PC-9 (cell line): Measurements from ENCODE around the gene ZBTB1. TPM values are rescaled to one million over a fixed set of nuclear protein-coding genes. Genes with fewer than 3 reads are reported as not detected.

Experiments used
- BruUV-seq: library from RNA; stranded (reverse); fragments of 400-500 nt; replicated peaks from 2 replicates; lab custom pipeline; 2021; lab: Mats Ljungman, UMichigan
- CTCF ChIA-PET: fragments of 300-600 bp; sonication (Branson Sonifier 250); formaldehyde crosslinking; loops from one replicate; lab custom pipeline; 2022; ENCODE audit warnings: antibody characterized with exemption; lab: Charles Lee
- POLR2A ChIA-PET: fragments of 300-600 bp; sonication (Branson Sonifier 250); formaldehyde crosslinking; loops from one replicate; lab custom pipeline; 2022; ENCODE audit warnings: antibody characterized with exemption; ENCODE audit not compliant: unreplicated experiment; lab: Charles Lee
- DNase-seq, 2 experiments: peaks; one replicate each; pipeline versions ENCODE4 v3.0.0 to v3.0.0-alpha.2; 2015 to 2022; ENCODE audit warnings: mixed read lengths in 1 of 2
- H2AFZ ChIP-seq: fragments of 200-600 bp; sonication (generic); 2 replicates; pipeline ENCODE4 v1.8.1; 2017; ENCODE audit warnings: antibody characterized with exemption
- H3F3A ChIP-seq: fragments of 200-600 bp; sonication (generic); 2 replicates; pipeline ENCODE4 v1.8.1; 2017; ENCODE audit warnings: antibody characterized with exemption, mild to moderate bottlenecking, low read depth; ENCODE audit not compliant: insufficient read depth
- H3K27ac ChIP-seq: fragments of 200-600 bp; sonication (generic); 2 replicates; pipeline ENCODE4 v1.6.1; 2016; ENCODE audit warnings: mixed run types
- H3K27me3 ChIP-seq: fragments of 200-600 bp; sonication (generic); 2 replicates; pipeline ENCODE4 v1.6.1; 2016; ENCODE audit warnings: low read depth, mixed run types; ENCODE audit not compliant: insufficient read depth
- H3K36me3 ChIP-seq: fragments of 200-600 bp; sonication (generic); 2 replicates; pipeline ENCODE4 v1.6.1; 2016; ENCODE audit warnings: low read depth, mixed run types
- H3K4me1 ChIP-seq: fragments of 200-600 bp; sonication (generic); replicated peaks from 2 replicates; pipeline ENCODE4 v1.6.1; 2016; ENCODE audit warnings: mixed run types; ENCODE audit not compliant: insufficient read depth
- H3K4me2 ChIP-seq: fragments of 200-600 bp; sonication (generic); 2 replicates; pipeline ENCODE4 v1.6.1; 2017; ENCODE audit warnings: mixed run types
- H3K4me3 ChIP-seq: fragments of 200-600 bp; sonication (generic); 2 replicates; pipeline ENCODE4 v1.6.1; 2016; ENCODE audit warnings: mixed run types
- H3K79me2 ChIP-seq: fragments of 200-600 bp; sonication (generic); 2 replicates; pipeline ENCODE4 v1.6.1; 2017; ENCODE audit warnings: low read depth, mixed run types
- H3K9me2 ChIP-seq: fragments of 200-600 bp; sonication (generic); 2 replicates; pipeline ENCODE4 v1.8.1; 2017; ENCODE audit warnings: mild to moderate bottlenecking; ENCODE audit not compliant: insufficient read depth
- H3K9me3 ChIP-seq: fragments of 200-600 bp; sonication (generic); 2 replicates; pipeline ENCODE4 v1.8.1; 2016; ENCODE audit warnings: low read depth; ENCODE audit not compliant: insufficient read depth
- H4K20me1 ChIP-seq: fragments of 200-600 bp; sonication (generic); 2 replicates; pipeline ENCODE4 v1.8.1; 2017; ENCODE audit not compliant: insufficient read depth
- EZH2 ChIP-seq: fragments of 200-600 bp; sonication (generic); IDR thresholded peaks from 2 replicates; pipeline ENCODE4 v1.8.0; 2017; ENCODE audit warnings: antibody characterized with exemption, low read depth
- intact Hi-C: fragments of 100-400 bp; cut with micrococcal nuclease; formaldehyde crosslinking; loops from one replicate; pipeline ENCODE4 v1.10.0; 2022; ENCODE audit not compliant: unreplicated experiment
- total RNA-seq: library from RNA; stranded (reverse); gene quantifications from 2 replicates; pipeline ENCODE4 v1.2.3, GENCODE V29; 2021
- TF ChIP-seq, protein P1 (sequence below): fragments of 200-600 bp; sonication (generic); conservative IDR thresholded peaks from 2 replicates; pipeline ENCODE4 v1.6.1; 2017; ENCODE audit warnings: mixed run types, antibody characterized with exemption, mild to moderate bottlenecking, moderate library complexity

The ZBTB1 gene
- total RNA-seq, 1 experiment from 2014 or later: 55.4 TPM

DNA sequence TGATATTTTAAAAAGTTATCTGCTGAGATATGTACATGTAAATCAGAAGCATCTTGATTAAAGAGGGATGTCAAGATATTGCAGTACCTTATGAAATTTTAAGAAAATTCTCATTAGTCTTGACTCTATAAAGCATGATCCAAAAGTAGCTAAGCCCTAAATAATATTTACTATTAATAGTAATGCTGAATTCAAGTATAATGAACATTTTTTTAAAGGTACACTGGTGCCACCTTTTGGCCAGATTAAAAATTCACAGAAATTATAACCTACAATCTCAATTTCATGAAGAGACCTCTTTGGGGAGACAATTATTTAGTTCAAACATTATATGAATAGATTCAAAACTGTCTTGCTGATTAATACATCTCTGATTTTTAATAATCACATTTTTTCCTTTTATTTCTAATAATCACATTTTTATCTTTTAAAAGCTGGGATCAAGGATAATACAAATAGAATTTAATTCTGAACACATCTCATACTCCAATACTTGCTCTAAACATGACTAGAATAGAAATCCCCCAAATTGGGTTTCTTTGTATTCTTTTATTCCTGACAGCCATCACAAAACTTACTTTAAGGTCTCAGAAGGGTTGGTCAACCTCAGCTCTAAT is 25.8 kb upstream of the ZBTB1 start:
- no peaks in the 10 kb centered on the region for H3K79me2 ChIP-seq
- no peaks in the 10 kb centered on the region for H3K36me3 ChIP-seq
- H3K9me2 ChIP-seq: no peaks in the 10 kb centered on the region
- H3K4me3 ChIP-seq: no peak overlapping the region
- H3K4me1 ChIP-seq: no peaks in the 10 kb centered on the region
- DNase-seq: no peak
- no peak overlapping the region for H2AFZ ChIP-seq
- no TSS peak for BruUV-seq
- H3K9me3 ChIP-seq: no peaks in the 10 kb centered on the region
- TF ChIP-seq, protein P1, sequence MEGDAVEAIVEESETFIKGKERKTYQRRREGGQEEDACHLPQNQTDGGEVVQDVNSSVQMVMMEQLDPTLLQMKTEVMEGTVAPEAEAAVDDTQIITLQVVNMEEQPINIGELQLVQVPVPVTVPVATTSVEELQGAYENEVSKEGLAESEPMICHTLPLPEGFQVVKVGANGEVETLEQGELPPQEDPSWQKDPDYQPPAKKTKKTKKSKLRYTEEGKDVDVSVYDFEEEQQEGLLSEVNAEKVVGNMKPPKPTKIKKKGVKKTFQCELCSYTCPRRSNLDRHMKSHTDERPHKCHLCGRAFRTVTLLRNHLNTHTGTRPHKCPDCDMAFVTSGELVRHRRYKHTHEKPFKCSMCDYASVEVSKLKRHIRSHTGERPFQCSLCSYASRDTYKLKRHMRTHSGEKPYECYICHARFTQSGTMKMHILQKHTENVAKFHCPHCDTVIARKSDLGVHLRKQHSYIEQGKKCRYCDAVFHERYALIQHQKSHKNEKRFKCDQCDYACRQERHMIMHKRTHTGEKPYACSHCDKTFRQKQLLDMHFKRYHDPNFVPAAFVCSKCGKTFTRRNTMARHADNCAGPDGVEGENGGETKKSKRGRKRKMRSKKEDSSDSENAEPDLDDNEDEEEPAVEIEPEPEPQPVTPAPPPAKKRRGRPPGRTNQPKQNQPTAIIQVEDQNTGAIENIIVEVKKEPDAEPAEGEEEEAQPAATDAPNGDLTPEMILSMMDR: peak; percentile 79
- TF ChIP-seq EZH2: no peak
- ChIA-PET POLR2A (interaction anchor here (0.6 to 0.7 kb wide), 2 partner anchors 215 to 238 kb away, joined by 3 read pairs; no protein-coding TSS in a partner anchor), CTCF (interaction anchor here (0.7 to 2.0 kb wide), 2 partner anchors 135 to 177 kb away, joined by 3 to 11 read pairs; no protein-coding TSS in a partner anchor)
- no peak overlapping the region for H3K4me2 ChIP-seq
- H3F3A ChIP-seq: no peaks in the 10 kb centered on the region; the same call in 1 of the 2 replicates
- H3K27ac ChIP-seq: no peak overlapping the region
- H4K20me1 ChIP-seq: no peaks in the 10 kb centered on the region
- intact Hi-C loops: loop anchor here (1.0 kb wide), 1 partner anchor 134 kb away; no protein-coding TSS in a partner anchor
- no peaks in the 10 kb centered on the region for H3K27me3 ChIP-seq

DNA sequence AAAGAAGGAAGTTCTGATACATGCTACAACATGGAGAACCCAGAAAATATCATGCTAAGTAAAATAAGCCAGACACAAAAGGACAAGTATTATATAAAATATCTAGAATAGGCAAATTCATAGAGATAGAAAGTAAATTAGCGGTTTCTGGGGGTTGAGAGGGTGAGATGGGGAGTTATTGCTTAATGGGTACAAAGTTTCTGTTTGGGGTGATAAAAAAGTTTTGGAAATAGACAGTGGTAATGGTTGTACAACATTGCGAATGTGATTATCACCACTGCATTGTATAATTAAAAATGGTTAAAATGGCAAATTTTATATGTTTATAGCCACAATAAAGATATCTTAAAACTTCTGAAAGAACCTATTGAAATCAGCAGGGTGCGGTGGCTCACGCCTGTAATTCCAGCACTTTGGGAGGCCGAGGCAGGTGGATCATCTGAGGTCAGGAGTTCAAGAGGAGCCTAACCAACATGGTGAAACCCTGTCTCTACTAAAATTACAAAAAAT is 15.9 kb upstream of the ZBTB1 start:
- no peak overlapping the region for H3K4me3 ChIP-seq
- no peaks in the 10 kb centered on the region for H3K4me1 ChIP-seq
- ChIA-PET POLR2A (no interaction called here), CTCF (interaction anchor here (0.6 to 0.7 kb wide), 3 partner anchors 41 to 450 kb away, joined by 3 read pairs; no protein-coding TSS in a partner anchor)
- no peaks in the 10 kb centered on the region for H3K9me3 ChIP-seq
- no peak overlapping the region for H2AFZ ChIP-seq
- no peak overlapping the region for H3K4me2 ChIP-seq
- no TSS peak for BruUV-seq
- DNase-seq: no peak
- H3K36me3 ChIP-seq: peaks cover 7% of the 10 kb centered on the region; the same call in 1 of the 2 replicates
- intact Hi-C loops: no loop called here
- H4K20me1 ChIP-seq: no peaks in the 10 kb centered on the region
- TF ChIP-seq EZH2: no peak
- TF ChIP-seq, protein P1: no peak
- no peaks in the 10 kb centered on the region for H3K27me3 ChIP-seq
- no peaks in the 10 kb centered on the region for H3K9me2 ChIP-seq
- H3K27ac ChIP-seq: no peak overlapping the region
- H3F3A ChIP-seq: no peaks in the 10 kb centered on the region
- H3K79me2 ChIP-seq: no peaks in the 10 kb centered on the region

DNA sequence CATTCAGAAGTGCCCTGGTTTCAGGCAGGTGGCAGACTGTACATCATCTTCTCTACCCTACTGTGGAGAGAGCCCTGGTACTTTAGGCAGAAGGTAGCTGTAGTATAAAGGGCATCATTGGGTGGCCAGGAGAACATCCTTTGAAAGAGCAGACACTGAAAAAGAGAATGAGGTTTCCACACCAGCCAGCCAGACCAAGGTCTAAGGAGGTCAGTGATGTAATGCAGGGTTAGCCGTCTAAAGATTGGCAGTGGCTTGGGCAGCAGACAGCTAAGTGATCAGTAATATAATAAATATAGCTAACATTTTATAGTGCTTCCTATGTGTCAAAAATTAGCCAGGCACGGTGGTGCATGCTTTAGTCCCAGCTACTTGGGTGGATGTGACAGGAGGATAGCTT is 12.9 kb upstream of the ZBTB1 start:
- Histone ChIP-seq H3K9me3 (no peaks in the 10 kb centered on the region), H3K36me3 (peaks cover 3% of the 10 kb centered on the region; the same call in 1 of the 2 replicates), H3K4me3 (no peak overlapping the region), H3K4me1 (no peaks in the 10 kb centered on the region), H3F3A (no peaks in the 10 kb centered on the region), H2AFZ (no peak overlapping the region), H3K27me3 (no peaks in the 10 kb centered on the region), H4K20me1 (peaks cover 3% of the 10 kb centered on the region; the same call in 1 of the 2 replicates), H3K27ac (no peak overlapping the region), H3K4me2 (no peak overlapping the region), H3K9me2 (no peaks in the 10 kb centered on the region), H3K79me2 (no peaks in the 10 kb centered on the region)
- no TSS peak for BruUV-seq
- POLR2A ChIA-PET: no interaction called here
- intact Hi-C loops: no loop called here
- TF ChIP-seq, protein P1: no peak
- TF ChIP-seq EZH2: no peak
- CTCF ChIA-PET: no interaction called here
- DNase-seq: no peak
